Skin of body (tissue), 2 donors: ENCODE data around the gene ANO1. TPM values are rescaled to one million over a fixed set of nuclear protein-coding genes. Genes with fewer than 3 reads are reported as not detected.

Experiments used
- small RNA-seq: library from RNA; depleted of rRNA; stranded (forward); fragments of <200 nt; gene quantifications from one replicate; pipeline ENCODE3, GENCODE V24; 2014; ENCODE audit warnings: low replicate concordance
- total RNA-seq: library from RNA; depleted of rRNA; stranded (reverse); fragments of >200 nt; gene quantifications from one replicate; pipeline ENCODE4 v1.2.3, GENCODE V29; 2014

The ANO1 gene
- total RNA-seq, 1 donor from 2014 or later = 6.8 TPM

Small RNAs within 50 kb of the gene (small RNA-seq; reads per million reads assigned to genes)
- gene RNU6-1175P = not detected

Other genes starting within 250 kb of the ANO1 start
- gene FADD, start 125.0 kb downstream of the ANO1 start, total RNA-seq = 12.3 TPM
- gene PPFIA1, start 192.4 kb downstream of the ANO1 start, total RNA-seq = 43.2 TPM